ENCODE results near the gene TLL2.
A peak's percentile ranks its signal among the peaks of the same experiment; 100 is the strongest.

The TLL2 gene

GRCh38 chr10:96505150-96506136, 8.3 kb downstream of the TLL2 start:
- no peak for DNase-seq

- no peak for DNase-seq
Observed at GRCh38 chr10:96502561-96503282, 11.0 kb downstream of the TLL2 start.

- no peak for DNase-seq
Observed at GRCh38 chr10:96501985-96502384, 11.7 kb downstream of the TLL2 start.

GRCh38 chr10:96500519-96500918, 13.2 kb downstream of the TLL2 start:
- no peak for DNase-seq

DNA sequence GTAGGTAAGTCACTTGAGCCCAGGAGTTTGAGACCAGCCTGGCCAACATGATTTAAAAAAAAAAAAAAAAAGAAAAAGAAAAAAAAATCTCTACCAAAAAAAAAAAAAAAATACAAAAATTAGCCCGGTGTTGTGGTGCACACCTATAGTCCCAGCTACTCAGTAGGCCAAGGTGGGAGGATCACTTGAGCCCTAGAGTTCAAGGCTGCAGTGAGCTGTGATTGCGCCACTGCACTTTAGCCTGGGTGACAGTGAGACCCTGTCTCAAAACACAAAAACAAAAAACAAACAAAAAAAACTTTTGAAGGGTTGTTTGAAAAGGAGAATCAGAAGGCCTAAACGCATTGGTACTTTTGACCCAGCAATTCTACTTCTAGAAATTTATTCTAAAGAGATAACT, 13.7 kb downstream of the TLL2 start:
- DNase-seq = no peak

GRCh38 chr10:96497391-96497790, 16.3 kb downstream of the TLL2 start:
- DNase-seq = no peak

DNA sequence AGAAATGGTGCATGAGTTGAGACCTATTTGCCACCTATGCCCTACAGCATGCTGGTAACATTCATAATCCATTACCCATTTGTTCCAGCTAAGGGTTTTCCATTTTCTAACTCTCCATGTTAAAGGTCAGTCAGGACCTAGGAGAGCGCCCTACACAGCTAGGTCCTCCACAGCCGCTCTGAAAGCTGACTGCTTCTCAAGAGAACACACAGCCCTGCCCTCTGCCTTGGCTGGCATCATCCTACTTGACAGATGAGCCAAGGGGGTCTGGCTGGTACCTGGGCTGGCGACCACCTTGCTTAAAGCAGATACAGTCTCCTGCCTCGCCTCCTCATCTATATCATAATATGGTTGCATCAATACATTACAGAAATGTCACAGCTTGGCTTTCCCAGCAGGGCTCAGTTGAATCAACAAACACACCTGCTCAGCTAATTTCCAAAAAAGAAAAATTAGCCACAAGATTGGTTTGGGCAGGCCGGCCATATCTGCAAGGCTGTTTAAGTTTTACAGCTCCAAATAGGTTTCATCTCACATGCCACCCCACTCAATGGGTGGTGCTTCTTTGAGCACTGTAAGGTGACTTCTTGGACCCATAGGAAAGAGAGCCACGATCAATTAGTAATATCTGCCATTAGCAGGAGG, 17.3 kb downstream of the TLL2 start:
- no peak for DNase-seq

GRCh38 chr10:96495544-96495943, 18.2 kb downstream of the TLL2 start:
- no peak for DNase-seq

GRCh38 chr10:96494694-96495093, 19.0 kb downstream of the TLL2 start:
- no peak for DNase-seq

GRCh38 chr10:96493871-96494525, 19.7 kb downstream of the TLL2 start:
- DNase-seq = no peak

DNA sequence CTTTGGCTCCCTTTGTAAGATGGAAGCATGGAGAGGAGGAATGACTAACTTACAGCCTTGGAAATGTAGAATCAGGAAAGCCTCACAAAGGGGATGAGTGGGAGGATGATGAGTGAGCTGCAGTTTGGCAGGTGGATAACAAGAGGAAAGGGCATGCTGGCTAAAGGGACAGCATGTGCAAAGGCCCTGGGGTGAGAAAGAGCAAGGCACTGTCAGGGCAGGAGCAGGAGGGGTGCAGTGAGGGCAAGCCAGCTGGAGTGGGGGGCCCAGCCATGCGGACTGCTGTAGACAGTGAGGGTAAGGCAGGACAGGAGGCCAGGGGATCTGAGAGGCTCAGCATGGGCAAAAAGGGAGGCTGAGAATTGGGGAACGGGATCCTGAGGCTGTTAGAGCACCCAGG, 20.5 kb downstream of the TLL2 start:
- no peak for DNase-seq

DNA sequence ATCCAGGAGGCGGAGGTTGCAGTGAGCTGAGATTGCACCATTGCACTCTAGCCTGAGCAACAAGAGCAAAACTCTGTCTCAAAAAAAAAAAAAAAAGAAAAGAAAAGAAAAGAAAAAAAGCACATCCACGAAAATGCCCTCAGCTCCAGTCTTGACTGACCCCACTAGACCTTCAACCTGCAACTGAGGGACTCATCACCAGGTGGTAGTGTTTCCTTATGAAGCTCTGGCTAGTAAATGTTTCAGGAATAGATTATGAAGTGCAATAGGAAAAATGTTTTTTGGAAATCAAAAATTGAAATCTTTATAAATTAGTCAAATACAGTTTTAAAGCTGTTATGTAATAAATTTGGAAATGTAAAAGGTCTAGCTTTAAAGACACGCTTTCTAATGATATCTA, 22.4 kb downstream of the TLL2 start:
- DNase-seq = no peak

DNA sequence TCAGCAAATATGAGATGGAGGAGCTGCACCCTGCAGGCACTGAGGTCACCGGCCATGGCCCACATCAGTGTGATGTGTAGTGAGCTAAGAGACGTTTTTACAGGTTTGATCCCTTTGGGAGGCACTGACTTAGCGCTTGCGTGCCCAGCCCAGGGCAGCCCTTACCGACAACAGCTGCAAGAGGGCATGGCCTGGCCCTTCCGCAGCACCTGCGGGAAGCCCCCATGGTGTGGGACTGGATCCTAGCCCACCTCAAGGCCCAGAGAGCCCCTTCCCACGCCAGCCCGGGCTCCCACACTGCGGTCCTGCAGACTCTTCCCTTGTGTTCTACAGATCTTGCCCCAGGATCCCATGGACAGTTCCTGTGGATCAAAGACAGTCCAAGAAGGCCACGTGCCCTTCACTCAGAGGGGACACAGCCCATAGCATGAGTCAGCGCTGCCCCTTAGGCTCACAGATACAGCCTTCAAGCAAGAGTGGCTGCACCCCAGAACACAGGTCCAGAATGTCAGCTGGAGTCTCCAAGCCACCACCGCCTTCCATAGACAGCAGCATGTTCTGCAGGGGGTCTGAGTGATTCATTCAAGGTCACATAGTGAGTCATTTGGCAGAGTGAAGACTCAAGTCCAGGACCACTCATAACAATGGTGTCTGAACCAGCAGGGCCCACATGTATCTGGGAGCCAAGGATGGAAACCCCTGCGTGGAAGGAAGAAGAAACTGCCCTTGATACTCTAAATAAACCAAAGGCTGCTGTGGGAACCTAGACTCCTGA, 25.4 kb downstream of the TLL2 start:
- DNase-seq = no peak

DNA sequence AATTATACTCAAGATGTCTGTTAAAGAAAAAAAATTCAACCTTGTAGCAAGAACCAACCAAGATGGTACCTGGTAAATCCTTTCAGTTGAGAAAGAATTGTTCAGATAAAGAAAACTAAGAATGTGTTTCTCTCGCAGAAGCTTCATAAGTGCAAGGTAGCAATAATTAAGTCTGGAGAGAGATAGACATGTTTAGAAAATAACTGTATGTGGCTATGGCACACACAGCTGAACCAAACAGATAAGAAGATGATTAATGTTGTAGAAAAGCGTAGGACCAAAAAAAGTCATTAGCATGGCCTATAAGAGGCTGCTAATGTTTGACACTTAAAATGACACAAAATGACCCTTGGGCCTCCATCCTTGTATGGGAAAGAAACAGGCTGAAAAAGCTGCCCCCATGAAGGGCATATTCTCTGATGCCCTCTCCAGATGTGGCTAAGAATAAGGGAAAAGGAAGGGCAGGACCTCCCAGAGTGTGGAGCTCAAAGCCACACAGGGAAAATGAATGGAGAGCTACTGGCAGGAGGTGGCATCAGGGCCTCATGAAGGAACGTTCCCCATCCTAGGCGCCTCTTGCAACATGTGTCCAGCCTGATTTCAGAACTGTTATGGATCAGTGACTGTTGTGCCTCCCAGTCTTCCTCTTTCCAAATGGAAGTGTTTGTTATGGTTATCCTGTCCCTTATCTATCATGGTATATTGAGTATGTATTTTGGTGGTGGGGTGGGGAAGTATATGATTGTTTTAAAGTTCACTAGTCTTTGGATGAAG, 30.7 kb downstream of the TLL2 start:
- no peak for DNase-seq

- DNase-seq = no peak
Observed at GRCh38 chr10:96478355-96478754, 35.4 kb downstream of the TLL2 start.

DNA sequence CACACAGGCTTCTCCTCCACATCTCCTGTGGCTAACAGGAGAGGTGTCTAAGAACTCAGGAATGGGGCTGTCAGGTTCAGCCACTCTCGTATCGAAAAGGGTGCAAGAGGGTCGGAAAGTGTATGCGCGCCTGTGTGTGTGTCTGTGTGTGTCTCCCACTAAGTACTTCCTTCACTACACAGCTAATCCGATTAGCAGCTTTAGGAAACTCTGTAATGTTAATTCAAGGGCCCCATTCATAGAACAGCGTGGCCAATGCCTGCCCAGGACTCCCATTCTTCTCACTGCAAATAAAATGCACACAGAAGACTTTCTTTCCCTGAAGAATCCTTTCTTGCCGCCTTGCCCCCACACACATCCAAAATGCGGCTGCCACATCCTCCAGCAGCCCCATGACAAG, 39.9 kb downstream of the TLL2 start:
- DNase-seq = no peak

DNA sequence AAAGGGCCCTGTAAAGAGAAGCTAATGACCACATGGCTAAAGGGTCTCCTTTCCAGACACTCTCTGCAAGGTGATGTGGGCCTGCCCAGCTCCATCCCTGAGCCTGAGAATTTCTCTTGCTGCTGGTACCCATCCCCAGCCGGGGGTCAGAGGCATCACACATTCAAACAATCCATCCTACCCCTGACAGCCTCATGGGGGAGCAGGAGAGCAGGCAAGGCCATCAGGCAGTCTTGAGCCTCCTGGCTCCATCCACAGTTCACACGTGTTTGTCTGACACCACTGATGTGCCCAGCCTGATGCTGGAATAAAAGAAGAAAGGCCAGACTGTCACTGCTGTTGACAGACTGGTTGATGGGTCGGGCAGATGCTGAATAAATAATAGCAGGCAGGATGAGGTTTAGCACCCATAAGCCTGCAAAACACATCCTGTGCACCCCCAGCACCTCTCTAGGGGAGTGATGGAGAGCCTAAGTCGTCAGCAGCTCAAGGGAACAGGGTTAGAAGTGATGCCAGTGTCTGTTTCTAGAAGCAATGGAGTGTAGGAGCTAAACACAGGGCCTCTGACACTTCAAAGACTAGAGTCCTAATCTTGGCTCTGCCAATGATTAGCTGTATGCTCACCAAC, 43.5 kb downstream of the TLL2 start:
- peak; percentile 49 for DNase-seq

DNA sequence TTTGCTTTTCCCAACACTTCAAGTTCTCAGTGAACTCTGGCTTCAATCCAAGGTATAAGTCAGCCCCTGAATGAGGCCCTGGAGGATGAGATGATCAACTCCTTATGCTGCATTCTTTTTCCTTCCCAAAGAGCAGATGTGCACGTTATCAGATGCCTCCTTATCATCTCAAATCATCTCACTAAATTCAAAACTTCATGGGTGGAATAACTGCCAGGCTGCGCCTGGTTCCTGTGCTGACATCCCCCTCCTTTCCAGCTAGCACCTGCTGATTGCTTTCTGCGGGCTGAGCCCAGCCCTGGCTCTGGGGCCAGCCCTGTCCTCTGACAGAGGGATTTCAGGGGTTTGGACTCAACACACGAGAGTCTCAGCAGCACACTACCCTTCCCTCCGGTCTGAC, 44.9 kb downstream of the TLL2 start:
- no peak for DNase-seq

- no peak for DNase-seq
Observed at GRCh38 chr10:96465599-96465998, 48.1 kb downstream of the TLL2 start.

- DNase-seq = no peak
Observed at GRCh38 chr10:96463562-96463961, 50.2 kb downstream of the TLL2 start.

DNA sequence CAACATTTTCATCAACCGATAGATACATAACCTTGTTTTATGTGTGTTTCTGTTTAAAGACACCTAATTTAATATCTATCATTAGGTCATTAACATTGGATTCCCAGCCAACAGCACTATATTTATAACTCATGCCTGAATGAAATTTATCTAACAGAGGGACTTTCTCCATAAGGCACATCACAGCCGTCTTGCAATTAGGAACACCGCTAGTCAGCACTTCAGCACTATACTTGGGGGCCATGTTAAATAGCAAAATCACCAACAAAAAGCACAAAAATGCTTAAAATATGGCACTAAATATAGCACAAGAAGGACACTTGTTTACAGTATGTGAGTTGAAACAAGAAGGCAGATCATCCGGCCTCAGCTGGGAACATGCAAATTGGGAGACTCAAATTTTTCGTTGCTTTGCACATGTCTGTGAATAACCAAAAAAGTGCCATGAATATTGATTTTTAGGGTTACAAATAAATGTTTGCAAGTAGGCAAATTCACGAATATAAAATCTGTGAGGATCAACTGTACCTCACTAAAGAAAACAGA, 51.0 kb downstream of the TLL2 start:
- DNase-seq = no peak

Measured in activated CD4-positive, alpha-beta T cell treated with anti-CD3 and anti-CD28 coated beads, Interleukin-10, Interleukin-2, amounts not matched to agents 100 ng/mL and 50 ng/mL, durations not matched to agents 16 hours and 8 hours (primary cell).